Neuron (in vitro differentiated cells): Measurements from ENCODE around the gene SYK.

Experiments used
- H2AFZ ChIP-seq: one replicate; pipeline ENCODE4 v1.6.1; 2013; ENCODE audit warnings: low read depth, mild to moderate bottlenecking, inconsistent platforms, low read length, moderate library complexity
- H3K27me3 ChIP-seq: one replicate; pipeline ENCODE4 v1.6.1; 2013; ENCODE audit warnings: low read length; ENCODE audit not compliant: insufficient read depth
- H3K36me3 ChIP-seq: one replicate; pipeline ENCODE4 v1.6.1; 2013; ENCODE audit warnings: low read length; ENCODE audit not compliant: insufficient read depth
- H3K4me1 ChIP-seq: one replicate; pipeline ENCODE4 v1.6.1; 2013; ENCODE audit warnings: low read length; ENCODE audit not compliant: insufficient read depth
- H3K4me3 ChIP-seq: 2 replicates; pipeline ENCODE4 v1.5.1; 2013; ENCODE audit warnings: mild to moderate bottlenecking, low read length, moderate library complexity
- H3K9me3 ChIP-seq: one replicate; pipeline ENCODE4 v1.6.1; 2013; ENCODE audit warnings: low read length

The SYK gene

DNA sequence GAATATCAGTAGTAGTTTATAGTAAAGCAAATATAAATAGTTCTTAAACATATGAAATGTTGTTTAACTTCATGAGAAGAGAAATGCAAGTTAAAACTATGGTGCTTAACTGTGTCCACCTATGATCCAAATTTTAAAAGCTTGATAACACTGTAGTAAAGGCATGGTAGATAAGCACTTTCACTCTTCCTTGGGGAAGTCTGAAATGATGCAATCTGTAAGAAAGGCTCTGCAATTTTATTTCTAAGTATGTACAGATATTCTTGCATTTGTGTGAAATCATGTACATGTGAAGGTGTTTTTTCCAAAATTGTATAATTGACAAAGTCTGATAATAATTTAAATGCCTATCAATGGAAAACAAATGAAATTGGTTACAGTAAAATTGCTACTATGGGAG is 66.9 kb downstream of the SYK start:
- Histone ChIP-seq H2AFZ (no peak overlapping the region), H3K36me3 (no peaks in the 10 kb centered on the region), H3K4me1 (peaks cover 2% of the 10 kb centered on the region), H3K4me3 (no peak overlapping the region), H3K9me3 (no peaks in the 10 kb centered on the region), H3K27me3 (no peaks in the 10 kb centered on the region)

DNA sequence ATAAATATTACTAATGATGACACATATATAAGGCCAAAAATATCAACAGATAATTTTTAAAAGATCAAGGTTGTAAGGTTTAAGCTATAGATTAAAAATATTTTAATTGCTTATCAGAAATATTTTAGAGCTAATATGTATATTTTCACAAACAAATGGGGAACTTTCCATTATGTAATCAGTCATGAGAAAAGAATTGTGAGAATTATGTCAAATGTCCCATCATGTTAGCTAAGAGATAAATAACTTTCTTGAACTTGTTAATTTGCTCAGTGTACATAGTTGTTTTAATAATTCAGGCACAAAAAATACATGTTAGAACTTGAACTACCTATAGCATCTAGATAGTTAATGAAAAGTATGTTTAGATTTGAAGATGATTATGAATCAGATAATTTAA is 67.7 kb downstream of the SYK start:
- H3K4me3 ChIP-seq = no peak overlapping the region
- H3K4me1 ChIP-seq = peaks cover 2% of the 10 kb centered on the region

DNA sequence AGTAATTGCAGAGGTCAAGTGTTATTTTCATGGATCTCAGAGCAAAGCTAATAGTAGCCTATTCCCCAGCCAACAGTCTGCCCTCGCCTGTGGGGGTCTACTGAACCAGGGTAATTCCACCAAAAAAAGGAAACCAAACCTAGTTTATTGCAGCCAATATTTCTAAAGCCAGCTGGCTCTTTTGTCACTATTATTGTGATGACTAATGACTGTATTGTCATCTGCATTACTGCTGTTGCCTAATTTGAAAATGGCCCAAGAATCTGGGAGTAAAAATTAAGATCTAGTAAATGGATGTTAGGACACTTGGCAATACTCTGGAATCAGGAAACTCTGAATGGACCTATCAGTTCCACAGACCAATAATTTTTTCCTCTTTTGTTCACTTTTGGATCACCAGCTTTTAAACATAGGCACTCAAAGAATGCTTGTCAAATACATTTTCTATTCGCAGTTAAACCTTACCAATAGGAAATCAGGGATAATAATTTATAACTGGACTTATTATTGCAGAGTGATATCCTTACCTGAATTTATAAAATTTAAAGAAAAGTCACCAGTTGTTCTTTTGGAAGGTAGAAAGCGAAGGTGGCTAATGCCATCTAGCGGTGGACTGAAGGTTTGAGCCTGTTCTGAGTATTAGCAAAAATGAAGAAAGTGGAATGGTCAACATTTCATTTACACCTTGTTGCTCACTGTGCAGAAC is 69.2 kb downstream of the SYK start:
- no peaks in the 10 kb centered on the region for H3K27me3 ChIP-seq
- no peak overlapping the region for H2AFZ ChIP-seq
- H3K9me3 ChIP-seq = no peaks in the 10 kb centered on the region
- H3K4me3 ChIP-seq = no peak overlapping the region
- H3K4me1 ChIP-seq = peaks cover 2% of the 10 kb centered on the region
- no peaks in the 10 kb centered on the region for H3K36me3 ChIP-seq

More for the DNA sequence above, 67.7 kb downstream of the SYK start:
- no peaks in the 10 kb centered on the region for H3K27me3 ChIP-seq
- H2AFZ ChIP-seq = no peak overlapping the region
- H3K9me3 ChIP-seq = no peaks in the 10 kb centered on the region
- H3K36me3 ChIP-seq = no peaks in the 10 kb centered on the region

DNA sequence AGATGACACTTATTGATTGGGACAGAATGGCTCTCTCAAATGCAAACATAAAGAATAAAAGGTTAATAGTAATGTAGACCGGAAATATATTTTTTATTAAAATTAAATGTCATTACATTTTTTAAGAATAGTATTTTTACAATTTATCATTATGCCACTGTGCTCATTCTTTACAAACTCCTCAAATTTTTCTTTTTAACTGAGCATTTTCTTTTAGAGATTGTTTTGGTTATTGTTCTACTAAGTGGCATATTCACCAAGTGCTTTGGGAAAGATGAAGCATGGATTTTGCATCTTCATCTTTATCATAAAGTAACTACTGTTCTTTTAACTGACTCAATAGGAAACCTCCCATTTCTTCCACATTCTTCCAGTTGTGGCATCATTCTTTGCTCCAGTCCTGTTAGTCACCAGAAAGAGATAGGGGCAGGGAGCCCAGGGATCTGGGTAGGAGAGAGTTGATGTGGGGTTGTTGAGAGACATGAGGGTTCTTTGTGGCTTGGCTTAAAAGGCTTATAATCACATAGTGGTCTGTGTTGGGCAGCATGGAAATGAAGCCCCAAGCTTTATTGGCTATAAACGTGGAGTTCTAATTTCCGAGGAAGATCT is 69.8 kb downstream of the SYK start:
- no peaks in the 10 kb centered on the region for H3K27me3 ChIP-seq
- H3K4me1 ChIP-seq = peaks cover 2% of the 10 kb centered on the region
- no peaks in the 10 kb centered on the region for H3K9me3 ChIP-seq
- H2AFZ ChIP-seq = no peak overlapping the region
- no peaks in the 10 kb centered on the region for H3K36me3 ChIP-seq
- no peak overlapping the region for H3K4me3 ChIP-seq

DNA sequence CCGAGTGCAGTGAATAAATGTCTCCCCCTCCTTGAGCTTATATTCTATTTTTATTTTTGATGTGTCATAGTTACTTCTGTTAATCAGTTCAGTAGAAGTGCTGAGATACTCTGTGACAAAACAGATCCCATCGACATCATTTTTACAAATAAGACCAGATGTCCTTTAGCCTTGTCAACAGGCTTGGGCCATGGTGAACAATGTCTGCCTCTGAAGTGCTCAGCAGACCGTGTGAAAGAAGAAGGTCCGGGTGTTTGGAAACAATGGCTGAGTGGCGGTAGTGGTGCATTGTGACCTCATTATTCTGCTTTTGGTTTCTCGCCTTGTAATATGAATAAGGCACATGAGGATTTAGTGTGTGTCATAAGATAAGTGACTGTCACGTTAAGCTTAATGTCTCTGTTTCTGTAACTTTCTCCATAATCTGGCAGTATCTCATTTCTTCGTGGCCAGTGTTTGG is 71.2 kb downstream of the SYK start:
- Histone ChIP-seq H3K36me3 (no peaks in the 10 kb centered on the region), H3K4me1 (peaks cover 2% of the 10 kb centered on the region), H2AFZ (no peak overlapping the region), H3K27me3 (no peaks in the 10 kb centered on the region), H3K4me3 (no peak overlapping the region), H3K9me3 (no peaks in the 10 kb centered on the region)

DNA sequence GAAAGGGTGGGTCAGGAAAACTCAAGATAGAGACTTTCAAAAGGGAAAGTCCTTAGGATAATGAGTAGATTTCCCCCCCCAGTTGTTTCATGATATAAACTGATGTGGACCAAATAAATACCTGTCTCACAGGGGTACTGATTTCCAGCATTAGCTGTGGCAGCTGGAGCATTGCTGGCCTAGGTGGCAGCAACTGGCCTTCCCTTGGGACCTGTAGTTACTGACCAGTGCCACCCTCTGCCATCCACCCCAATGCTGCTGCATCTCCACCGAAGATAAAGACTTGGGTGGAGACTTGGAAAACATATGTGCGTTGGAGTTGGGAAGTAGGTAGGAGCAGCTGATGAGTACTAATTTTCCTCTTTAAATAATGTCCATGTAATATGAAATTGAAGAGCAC is 71.8 kb downstream of the SYK start:
- H3K4me3 ChIP-seq = no peak overlapping the region
- no peaks in the 10 kb centered on the region for H3K27me3 ChIP-seq
- peaks cover 2% of the 10 kb centered on the region for H3K4me1 ChIP-seq
- H2AFZ ChIP-seq = no peak overlapping the region
- H3K9me3 ChIP-seq = no peaks in the 10 kb centered on the region
- no peaks in the 10 kb centered on the region for H3K36me3 ChIP-seq

DNA sequence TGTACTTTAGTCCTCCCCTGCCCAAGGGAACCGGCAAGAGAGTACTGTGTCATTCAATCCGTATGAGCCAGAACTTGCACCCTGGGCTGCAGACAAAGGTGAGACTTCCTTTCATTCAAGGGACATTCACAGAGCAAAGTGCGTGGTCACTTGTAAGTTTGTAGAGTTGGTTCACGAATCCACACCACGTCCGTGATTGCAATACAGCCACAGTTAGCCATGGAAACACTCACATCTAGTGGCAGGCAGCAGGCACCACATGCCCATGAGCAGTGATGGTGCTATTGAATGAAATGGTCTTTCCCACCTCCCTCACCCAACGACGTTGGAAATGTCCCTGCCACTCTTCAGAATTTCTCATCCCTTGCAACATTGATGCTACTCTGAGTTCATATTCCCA is 72.6 kb downstream of the SYK start:
- H3K36me3 ChIP-seq = no peaks in the 10 kb centered on the region
- no peak overlapping the region for H2AFZ ChIP-seq
- no peaks in the 10 kb centered on the region for H3K27me3 ChIP-seq
- H3K4me3 ChIP-seq = no peak overlapping the region
- H3K9me3 ChIP-seq = no peaks in the 10 kb centered on the region
- peaks cover 2% of the 10 kb centered on the region for H3K4me1 ChIP-seq

DNA sequence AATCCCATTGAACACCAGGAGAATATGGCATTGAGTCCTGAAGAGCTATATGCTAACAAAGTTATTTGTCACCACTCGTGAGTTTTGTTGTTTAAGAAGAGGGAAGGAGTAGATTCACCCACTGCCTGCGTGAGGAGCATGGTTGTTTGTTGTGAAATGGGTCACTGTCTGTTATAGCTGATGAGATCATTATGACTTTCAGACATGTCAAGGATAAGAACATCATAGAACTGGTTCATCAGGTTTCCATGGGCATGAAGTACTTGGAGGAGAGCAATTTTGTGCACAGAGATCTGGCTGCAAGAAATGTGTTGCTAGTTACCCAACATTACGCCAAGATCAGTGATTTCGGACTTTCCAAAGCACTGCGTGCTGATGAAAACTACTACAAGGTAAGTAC is 76.9 kb downstream of the SYK start:
- Histone ChIP-seq H3K36me3 (no peaks in the 10 kb centered on the region), H2AFZ (no peak overlapping the region), H3K27me3 (no peaks in the 10 kb centered on the region), H3K4me1 (no peaks in the 10 kb centered on the region), H3K9me3 (no peaks in the 10 kb centered on the region), H3K4me3 (no peak overlapping the region)

DNA sequence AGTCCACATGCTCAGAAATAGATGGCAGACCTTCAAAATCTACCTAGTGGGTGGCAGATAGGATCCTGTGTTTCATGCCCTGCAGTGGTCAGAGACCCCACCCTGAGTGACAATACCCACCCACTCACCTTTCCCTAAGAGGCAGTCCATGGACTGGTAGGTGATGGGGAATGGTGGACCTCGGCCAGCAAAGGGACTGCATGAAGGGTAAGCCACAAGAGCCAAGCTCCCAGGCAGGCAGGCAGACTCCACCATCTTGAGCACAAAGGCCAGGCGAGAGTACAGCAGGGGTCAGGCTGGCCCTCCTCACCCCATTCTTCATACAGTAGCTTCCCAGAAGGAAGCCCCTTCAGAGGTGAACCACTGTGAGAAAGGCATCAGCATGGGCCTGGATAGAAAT is 78.4 kb downstream of the SYK start:
- Histone ChIP-seq H3K4me3 (no peak overlapping the region), H2AFZ (no peak overlapping the region), H3K4me1 (no peaks in the 10 kb centered on the region), H3K27me3 (no peaks in the 10 kb centered on the region), H3K9me3 (no peaks in the 10 kb centered on the region), H3K36me3 (no peaks in the 10 kb centered on the region)

DNA sequence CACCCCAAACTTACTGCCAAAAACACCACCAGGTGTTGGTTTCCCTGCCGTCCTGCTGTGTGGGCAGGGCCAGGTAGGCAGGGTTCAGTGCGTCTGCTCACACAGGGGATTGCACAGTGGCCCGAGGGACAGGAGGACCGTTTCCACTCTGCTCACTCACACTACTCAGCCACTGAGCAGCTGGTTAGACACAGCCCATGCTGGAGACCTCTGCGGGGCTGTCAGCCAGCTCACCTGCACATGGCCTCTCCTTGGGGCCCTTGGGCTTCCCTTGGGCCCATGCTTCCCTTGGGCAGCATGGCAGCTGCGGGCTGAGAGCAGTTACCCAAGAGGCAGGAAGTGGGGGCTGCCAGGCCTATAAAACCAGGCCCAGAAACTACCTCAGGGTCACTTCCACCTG is 79.0 kb downstream of the SYK start:
- Histone ChIP-seq H3K27me3 (no peaks in the 10 kb centered on the region), H3K9me3 (no peaks in the 10 kb centered on the region), H3K36me3 (no peaks in the 10 kb centered on the region), H3K4me3 (no peak overlapping the region), H3K4me1 (no peaks in the 10 kb centered on the region), H2AFZ (no peak overlapping the region)

DNA sequence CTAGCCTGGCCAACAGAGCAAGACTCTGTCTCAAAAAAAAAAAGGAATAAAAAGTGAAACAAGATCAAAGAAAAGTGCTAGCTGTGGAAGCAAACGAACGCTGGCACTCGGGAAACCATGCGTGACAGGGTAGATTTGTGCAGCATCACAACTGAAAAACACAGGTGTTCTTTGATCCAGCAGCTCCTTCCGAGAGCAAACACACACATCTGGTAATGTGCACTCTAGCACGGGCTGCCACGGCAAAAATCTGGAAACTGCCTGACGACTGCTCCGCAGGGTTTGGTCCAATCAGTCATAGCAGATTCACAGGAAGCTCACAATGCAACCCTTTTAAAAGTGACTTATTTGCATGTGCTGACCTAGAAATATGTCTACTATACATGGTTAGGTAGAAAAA is 80.0 kb downstream of the SYK start:
- no peaks in the 10 kb centered on the region for H3K4me1 ChIP-seq
- no peak overlapping the region for H2AFZ ChIP-seq
- H3K4me3 ChIP-seq = no peak overlapping the region
- no peaks in the 10 kb centered on the region for H3K36me3 ChIP-seq
- no peaks in the 10 kb centered on the region for H3K27me3 ChIP-seq
- no peaks in the 10 kb centered on the region for H3K9me3 ChIP-seq

DNA sequence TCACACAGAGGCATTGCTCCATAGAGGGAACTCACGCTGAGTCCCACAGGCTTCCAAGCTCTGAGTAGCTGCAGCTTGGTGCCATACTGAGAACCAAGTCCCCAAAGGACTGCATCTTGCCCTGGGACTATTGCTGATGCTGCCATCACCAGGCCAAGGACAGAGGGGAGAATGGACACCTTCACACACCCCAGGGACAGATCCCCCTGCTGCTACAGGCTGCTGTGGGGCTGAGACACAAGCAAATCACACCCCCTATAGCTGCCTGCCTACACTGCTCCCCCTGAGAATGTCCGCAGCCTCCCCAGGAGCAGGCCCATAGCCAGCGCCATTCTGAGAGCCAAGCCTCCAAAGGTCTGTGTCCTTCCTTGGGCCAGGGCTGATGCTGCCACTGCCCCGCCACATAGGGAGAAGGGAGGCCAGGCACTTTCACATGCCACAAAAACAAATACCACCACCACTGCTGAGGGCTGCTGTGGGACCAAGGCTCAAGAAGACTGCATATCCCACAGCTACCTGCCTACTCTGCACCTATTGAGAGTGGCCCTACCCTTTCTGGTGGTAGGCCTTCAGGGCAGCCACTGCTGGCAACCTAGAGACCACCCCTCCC is 81.5 kb downstream of the SYK start:
- H3K27me3 ChIP-seq = no peaks in the 10 kb centered on the region
- no peaks in the 10 kb centered on the region for H3K9me3 ChIP-seq
- H2AFZ ChIP-seq = no peak overlapping the region
- no peaks in the 10 kb centered on the region for H3K36me3 ChIP-seq
- no peak overlapping the region for H3K4me3 ChIP-seq
- no peaks in the 10 kb centered on the region for H3K4me1 ChIP-seq

DNA sequence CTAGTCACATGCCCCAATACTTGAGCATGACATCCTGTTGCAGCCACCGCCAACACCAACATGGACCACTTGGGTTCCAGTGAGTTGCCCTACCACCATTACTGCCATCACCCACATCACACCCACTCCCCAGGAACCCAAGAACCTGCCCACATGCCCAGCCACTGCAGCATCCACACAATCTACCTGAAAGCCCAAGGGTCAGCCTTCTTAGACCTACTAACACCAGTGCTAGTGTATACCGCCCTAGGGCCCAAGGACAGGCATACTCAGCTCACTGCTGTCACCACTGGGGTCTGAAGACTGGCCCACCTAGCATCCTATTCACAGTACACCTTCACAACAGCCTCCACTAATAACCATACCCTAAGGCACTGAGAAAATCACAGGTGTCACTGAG is 82.0 kb downstream of the SYK start:
- no peak overlapping the region for H2AFZ ChIP-seq
- H3K9me3 ChIP-seq = no peaks in the 10 kb centered on the region
- H3K27me3 ChIP-seq = no peaks in the 10 kb centered on the region
- H3K4me3 ChIP-seq = no peak overlapping the region
- H3K36me3 ChIP-seq = no peaks in the 10 kb centered on the region
- no peaks in the 10 kb centered on the region for H3K4me1 ChIP-seq
